GM12878 (cell line): Measurements from ENCODE around the gene SRPK2.

Source experiments
- CTCF ChIP-seq, 3 experiments: IDR thresholded peaks in 2 of 3; conservative IDR thresholded peaks in 1 of 3; 2 replicates each; pipeline ENCODE4 v1.5.1; 2011; ENCODE audit warnings: low read depth in 3 of 3, low read length in 3 of 3, mild to moderate bottlenecking in 3 of 3, control low read depth in 2 of 3, moderate library complexity in 2 of 3, inconsistent platforms in 1 of 3, mixed read lengths in 1 of 3; ENCODE audit not compliant: control insufficient read depth in 2 of 3, insufficient read depth in 1 of 3; ENCODE audit errors: extremely low read depth in 1 of 3
- KAT2A ChIP-seq: conservative IDR thresholded peaks from 2 replicates; pipeline ENCODE4 v1.6.1; 2011; ENCODE audit warnings: low read depth, low read length; ENCODE audit not compliant: control insufficient read depth
- KLF5 ChIP-seq: fragments of 450-650 bp; IDR thresholded peaks from 2 replicates; pipeline ENCODE4 v1.6.1; 2014; ENCODE audit warnings: mild to moderate bottlenecking; ENCODE audit not compliant: partially characterized antibody
- MEF2A ChIP-seq: IDR thresholded peaks from 2 replicates; pipeline ENCODE4 v1.6.1; 2011; ENCODE audit warnings: low read depth, mild to moderate bottlenecking, low read length, moderate library complexity; ENCODE audit not compliant: insufficient read depth
- POLR2A ChIP-seq: IDR thresholded peaks from 2 replicates; pipeline ENCODE4 v1.6.1; 2011; ENCODE audit warnings: low read depth, mild to moderate bottlenecking, low read length
- RAD21 ChIP-seq: IDR thresholded peaks from 2 replicates; pipeline ENCODE4 v1.6.1; 2011; ENCODE audit warnings: mild to moderate bottlenecking, low read depth, low read length, moderate library complexity; ENCODE audit not compliant: insufficient read depth
- RCOR1 ChIP-seq: conservative IDR thresholded peaks from 2 replicates; pipeline ENCODE4 v1.6.1; 2012; ENCODE audit warnings: low read depth, low read length, improper control_type of control experiment
- SIX5 ChIP-seq: IDR thresholded peaks from 2 replicates; pipeline ENCODE4 v1.6.1; 2011; ENCODE audit warnings: mild to moderate bottlenecking, low read depth, low read length, moderate library complexity; ENCODE audit not compliant: severe bottlenecking
- SKIL ChIP-seq: fragments of 450-650 bp; IDR thresholded peaks from 2 replicates; pipeline ENCODE4 v1.6.1; 2017; ENCODE audit warnings: mild to moderate bottlenecking, low read depth, inconsistent platforms; ENCODE audit not compliant: poor library complexity, severe bottlenecking

- TF ChIP-seq SIX5 (no peak), MEF2A (no peak), KLF5 (no peak), POLR2A (no peak), RCOR1 (no peak), SKIL (no peak), CTCF (IDR thresholded peaks at IDR 0.05 in 2 of 3, conservative IDR thresholded peaks at IDR 0.05 in 1 of 3; ENCODE audit: control insufficient read depth in 2 of 3, extremely low read depth in 1 of 3, insufficient read depth in 1 of 3, low read depth in 3 of 3, low read length in 3 of 3) (no peak), KAT2A (no peak), RAD21 (no peak)
Measured at GRCh38 chr7:105257338-105257737, 131.4 kb downstream of the SRPK2 start.
